H1 (cell line): ENCODE data around the gene ROM1. TPM values are rescaled to one million over a fixed set of nuclear protein-coding genes. Genes with fewer than 3 reads are reported as not detected.

ENCODE experiments used
- CTCF ChIA-PET: fragments of 300-600 bp; sonication (Branson Sonifier 250); formaldehyde crosslinking; loops from one replicate; lab custom pipeline; 2021; ENCODE audit not compliant: partially characterized antibody; lab: Charles Lee
- POLR2A ChIA-PET: fragments of 300-600 bp; sonication (Branson Sonifier 250); formaldehyde crosslinking; loops from one replicate; lab custom pipeline; 2021; ENCODE audit warnings: inconsistent platforms; ENCODE audit not compliant: partially characterized antibody; lab: Charles Lee
- DNase-seq, 2 experiments: peaks; one replicate each; pipeline versions ENCODE4 v3.0.0 to v3.0.0-alpha.2; 2010 to 2022; ENCODE audit warnings: low spot score in 2 of 2, low read depth in 1 of 2, mixed read lengths in 1 of 2
- FAIRE-seq: peaks from 2 replicates; lab custom pipeline; 2011; peaks lifted over from hg19 to GRCh38; lab: Jason Lieb, UNC
- H2AFZ ChIP-seq: 2 replicates; pipeline ENCODE4 v1.8.1; 2012; ENCODE audit warnings: low read length, inconsistent platforms
- H2AK5ac ChIP-seq: 2 replicates; pipeline ENCODE4 v1.6.1; 2013; ENCODE audit warnings: low read depth, low read length
- H2BK120ac ChIP-seq: replicated peaks from 2 replicates; pipeline ENCODE3; 2013; ENCODE audit warnings: low read depth, low read length, inconsistent platforms
- H2BK12ac ChIP-seq: 2 replicates; pipeline ENCODE4 v1.6.1; 2013; ENCODE audit warnings: low read depth, low read length
- H2BK15ac ChIP-seq: 2 replicates; pipeline ENCODE4 v1.6.1; 2013; ENCODE audit warnings: low read length
- H2BK20ac ChIP-seq: 2 replicates; pipeline ENCODE4 v1.6.1; 2013; ENCODE audit warnings: low read length
- H2BK5ac ChIP-seq: 2 replicates; pipeline ENCODE4 v1.6.1; 2013; ENCODE audit warnings: low read depth, low read length
- H3K14ac ChIP-seq: 2 replicates; pipeline ENCODE4 v1.6.1; 2013; ENCODE audit warnings: inconsistent platforms; ENCODE audit not compliant: insufficient read length
- H3K18ac ChIP-seq: 2 replicates; pipeline ENCODE4 v1.6.1; 2013; ENCODE audit warnings: low read length; ENCODE audit errors: extremely low read depth
- H3K23ac ChIP-seq: 2 replicates; pipeline ENCODE4 v1.6.1; 2013; ENCODE audit warnings: inconsistent platforms; ENCODE audit not compliant: insufficient read length
- H3K23me2 ChIP-seq: 2 replicates; pipeline ENCODE4 v1.6.1; 2013; ENCODE audit warnings: low read depth, low read length
- H3K27ac ChIP-seq: 2 replicates; pipeline ENCODE4 v1.6.1; 2011; ENCODE audit warnings: low read depth, low read length, inconsistent platforms
- H3K27me3 ChIP-seq, 4 experiments: replicated peaks in 1 of 4; 1 replicate in 1 of 4; 2 replicates in 3 of 4; pipeline versions ENCODE4 v1.6.1 to v1.8.1; 2011 to 2013; ENCODE audit warnings: low read length in 3 of 4, mild to moderate bottlenecking in 3 of 4, inconsistent platforms in 2 of 4, mixed read lengths in 2 of 4, moderate library complexity in 1 of 4; ENCODE audit not compliant: control insufficient read depth in 3 of 4, insufficient read depth in 3 of 4; ENCODE audit errors: extremely low read depth in 1 of 4
- H3K36me3 ChIP-seq, 4 experiments: 2 replicates each; pipeline versions ENCODE4 v1.6.1 to v1.8.1; 2011 to 2013; ENCODE audit warnings: mild to moderate bottlenecking in 4 of 4, low read length in 3 of 4, moderate library complexity in 2 of 4, control low read depth in 1 of 4, inconsistent platforms in 1 of 4; ENCODE audit not compliant: insufficient read depth in 4 of 4, control insufficient read depth in 2 of 4
- H3K4ac ChIP-seq: replicated peaks from 2 replicates; pipeline ENCODE3; 2013; ENCODE audit warnings: low read length, low read depth, mixed read lengths, inconsistent platforms; ENCODE audit not compliant: insufficient read length
- H3K4me1 ChIP-seq, 4 experiments: replicated peaks in 1 of 4; 1 replicate in 1 of 4; 2 replicates in 3 of 4; pipeline versions ENCODE4 v1.6.1 to v1.8.1; 2011 to 2013; ENCODE audit warnings: low read length in 3 of 4, inconsistent platforms in 2 of 4, mixed read lengths in 1 of 4; ENCODE audit not compliant: insufficient read depth in 4 of 4, control insufficient read depth in 3 of 4
- H3K4me2 ChIP-seq, 2 experiments: 2 replicates each; pipeline versions ENCODE4 v1.6.1 to v1.8.1; 2011 to 2013; ENCODE audit warnings: low read depth in 2 of 2, low read length in 2 of 2, control low read depth in 1 of 2, inconsistent platforms in 1 of 2, mild to moderate bottlenecking in 1 of 2; ENCODE audit not compliant: insufficient read depth in 1 of 2
- H3K4me3 ChIP-seq, 4 experiments: fragments of 200-600, 300-600 bp in 1 of 4; sonication (generic), shearing (Covaris generic), sonication (Bioruptor Twin) in 1 of 4; 2 replicates each; pipeline versions ENCODE4 v1.5.1 to v1.8.1; 2011 to 2016; ENCODE audit warnings: low read length in 4 of 4, low read depth in 3 of 4, control low read depth in 2 of 4, inconsistent platforms in 2 of 4, mild to moderate bottlenecking in 2 of 4, mixed read lengths in 1 of 4, moderate library complexity in 1 of 4; ENCODE audit not compliant: insufficient read depth in 2 of 4; ENCODE audit errors: extremely low read depth in 1 of 4
- H3K56ac ChIP-seq: replicated peaks from 2 replicates; pipeline ENCODE3; 2013; ENCODE audit warnings: low read depth, mild to moderate bottlenecking, mixed read lengths, low read length, inconsistent platforms; ENCODE audit not compliant: insufficient read length
- H3K79me1 ChIP-seq: 2 replicates; pipeline ENCODE4 v1.6.1; 2013; ENCODE audit warnings: low read depth, low read length, control low read depth
- H3K79me2 ChIP-seq, 2 experiments: 2 replicates each; pipeline versions ENCODE4 v1.6.1 to v1.8.1; 2012 to 2013; ENCODE audit warnings: low read length in 2 of 2, mild to moderate bottlenecking in 2 of 2, inconsistent platforms in 1 of 2; ENCODE audit not compliant: insufficient read depth in 2 of 2, control insufficient read depth in 1 of 2
- H3K9ac ChIP-seq, 4 experiments: replicated peaks in 1 of 4; 1 replicate in 1 of 4; 2 replicates in 3 of 4; pipeline versions ENCODE4 v1.6.1 to v1.8.1; 2011 to 2013; ENCODE audit warnings: low read depth in 3 of 4, low read length in 3 of 4, control low read depth in 2 of 4, mild to moderate bottlenecking in 2 of 4, moderate library complexity in 2 of 4, inconsistent platforms in 1 of 4; ENCODE audit errors: extremely low read depth in 1 of 4
- H3K9me3 ChIP-seq, 2 experiments: 2 replicates each; pipeline versions ENCODE4 v1.6.1 to v1.8.1; 2012 to 2013; ENCODE audit warnings: mild to moderate bottlenecking in 2 of 2, moderate library complexity in 2 of 2, control low read depth in 1 of 2, inconsistent platforms in 1 of 2, low read depth in 1 of 2, low read length in 1 of 2, mixed read lengths in 1 of 2; ENCODE audit not compliant: insufficient read depth in 2 of 2
- H4K20me1 ChIP-seq, 2 experiments: replicated peaks in 1 of 2; 2 replicates each; pipeline versions ENCODE3 to v1.8.1; 2011 to 2013; ENCODE audit warnings: inconsistent platforms in 2 of 2, low read length in 2 of 2, mild to moderate bottlenecking in 1 of 2; ENCODE audit not compliant: insufficient read depth in 2 of 2, control insufficient read depth in 1 of 2
- H4K5ac ChIP-seq: 2 replicates; pipeline ENCODE4 v1.6.1; 2013; ENCODE audit warnings: low read length, low read depth, mixed read lengths, inconsistent platforms; ENCODE audit not compliant: insufficient read length
- H4K8ac ChIP-seq: 2 replicates; pipeline ENCODE4 v1.8.0; 2013; ENCODE audit warnings: mild to moderate bottlenecking, moderate library complexity, low read length, inconsistent platforms; ENCODE audit not compliant: insufficient read depth; ENCODE audit errors: extremely low read depth
- H4K91ac ChIP-seq: replicated peaks from 2 replicates; pipeline ENCODE3; 2013; ENCODE audit warnings: low read length, mixed read lengths, inconsistent platforms; ENCODE audit not compliant: insufficient read length
- BRCA1 ChIP-seq: IDR thresholded peaks from 2 replicates; pipeline ENCODE4 v1.6.1; 2012; ENCODE audit warnings: low read depth, low read length, improper control_type of control experiment
- CHD1 ChIP-seq: IDR thresholded peaks from 2 replicates; pipeline ENCODE4 v1.6.1; 2012; ENCODE audit warnings: low read depth, low read length, improper control_type of control experiment
- EZH2 ChIP-seq: fragments of 200-600 bp; sonication (generic); IDR thresholded peaks from 2 replicates; pipeline ENCODE4 v1.7.1; 2012; ENCODE audit warnings: low read depth, mild to moderate bottlenecking, moderate library complexity, low read length, inconsistent platforms; ENCODE audit not compliant: severe bottlenecking
- GABPA ChIP-seq: IDR thresholded peaks from 2 replicates; pipeline ENCODE4 v1.6.1; 2011; ENCODE audit warnings: mild to moderate bottlenecking, low read length, moderate library complexity, borderline replicate concordance; ENCODE audit not compliant: insufficient read depth
- HDAC6 ChIP-seq: IDR thresholded peaks from one replicate; pipeline ENCODE4 v1.7.1; 2012; ENCODE audit warnings: low read depth, mild to moderate bottlenecking, inconsistent platforms, low read length, moderate library complexity
- JUND ChIP-seq: IDR thresholded peaks from 2 replicates; pipeline ENCODE4 v1.6.1; 2011; ENCODE audit warnings: mild to moderate bottlenecking, improper control_type of control experiment, low read length
- PHF8 ChIP-seq: fragments of 200-600 bp; sonication (generic); conservative IDR thresholded peaks from 2 replicates; pipeline ENCODE4 v1.7.1; 2012; ENCODE audit warnings: low read depth, mild to moderate bottlenecking, inconsistent platforms, low read length, moderate library complexity
- TAF1 ChIP-seq: IDR thresholded peaks from 2 replicates; pipeline ENCODE4 v1.6.1; 2011; ENCODE audit warnings: mild to moderate bottlenecking, low read depth, low read length
- USF2 ChIP-seq: IDR thresholded peaks from 2 replicates; pipeline ENCODE4 v1.6.1; 2011; ENCODE audit warnings: low read length, improper control_type of control experiment
- YY1 ChIP-seq: IDR thresholded peaks from 2 replicates; pipeline ENCODE4 v1.6.1; 2011; ENCODE audit warnings: low read depth, mild to moderate bottlenecking, low read length
- WGBS, 2 experiments: shearing (Covaris generic) in 1 of 2; methylation state at CpG; one replicate each; pipeline versions ENCODE4 v1.1.6 to v1.1.7; 2013 to 2015; ENCODE audit warnings: low lambda C conversion rate in 2 of 2, mixed read lengths in 2 of 2, inconsistent platforms in 1 of 2, low coverage in 1 of 2, missing lambda C conversion rate in 1 of 2; ENCODE audit not compliant: insufficient replicate concordance in 2 of 2, insufficient coverage in 1 of 2, insufficient read length in 1 of 2; ENCODE audit errors: extremely low coverage in 1 of 2, missing lambda C conversion rate in 1 of 2; 5-methylcytosine and 5-hydroxymethylcytosine counted together
- polyA plus RNA-seq, 7 experiments: library from polyadenylated mRNA; depleted of rRNA in 3 of 7; stranded (reverse) in 5 of 7; unstranded in 2 of 7; fragments of >200 nt in 5 of 7; fragments of 200-250 nt in 2 of 7; gene quantifications; 1 replicate in 5 of 7; 2 replicates in 1 of 7; 4 replicates in 1 of 7; pipeline versions ENCODE4 v1.2.1 to v1.2.3, GENCODE V29; 2011 to 2013; ENCODE audit warnings: missing spikeins in 2 of 7, mixed read lengths in 2 of 7
- total RNA-seq: library from RNA; stranded (reverse); fragmentation: NEBNext Ultra II Directional; extraction: Animal tissue kit (Norgen Biotek cat#: 25700); gene quantifications from 2 replicates; pipeline ENCODE4 v1.2.1, GENCODE V29; 2021
- TF ChIP-seq, protein P1 (sequence below): IDR thresholded peaks from 2 replicates; pipeline ENCODE4 v1.6.1; 2012; ENCODE audit warnings: low read length, inconsistent platforms

The ROM1 gene
- total and polyA plus RNA-seq, 2 of the 8 experiments (the other 6 are each of a cell fraction or from before 2014, with no cell fraction given), result 0.86 to 2.2 TPM

GRCh38 chr11:62578541-62578940, 34.5 kb upstream of the ROM1 start:
- no peak overlapping the region for H2BK20ac ChIP-seq
- no peak overlapping the region for H3K9ac ChIP-seq
- no peak overlapping the region for H2AK5ac ChIP-seq
- H3K36me3 ChIP-seq, result peaks cover 2 to 25% (median 15%) of the 10 kb centered on the region in 4 experiments; a peak in 7 of 8 replicates
- no peak overlapping the region for H3K4me2 ChIP-seq
- POLR2A ChIA-PET, result interaction anchor here (0.6 to 20.7 kb wide), 5 partner anchors 11 to 248 kb away, joined by 3 to 336 read pairs (median 4); partner anchors contain the start of genes B3GAT3, C11orf98 and CSKMT
- no peak overlapping the region for H3K18ac ChIP-seq
- no peak overlapping the region for H3K27ac ChIP-seq
- H4K5ac ChIP-seq, result no peak overlapping the region
- no peak overlapping the region for H2BK15ac ChIP-seq
- H2AFZ ChIP-seq, result no peak overlapping the region
- no peak overlapping the region for H3K23ac ChIP-seq
- peaks cover 0 to 8% (median 4%) of the 10 kb centered on the region in 4 experiments; a peak in 3 of 7 replicates for H3K4me1 ChIP-seq
- H2BK120ac ChIP-seq, result no peak overlapping the region
- peaks cover 0 to under 1% of the 10 kb centered on the region in 2 experiments; a peak in 2 of 4 replicates for H3K79me2 ChIP-seq
- H3K4ac ChIP-seq, result no peak overlapping the region
- H4K20me1 ChIP-seq, result peaks cover 0 to 3% of the 10 kb centered on the region in 2 experiments
- no peak overlapping the region for H3K4me3 ChIP-seq
- H2BK5ac ChIP-seq, result no peak overlapping the region
- FAIRE-seq, result no peak
- WGBS, 2 experiments, result 88% methylated on average over 11 of the region's 11 CpGs; no CpG with 5 or more reads in 1 of the 2 experiments
- DNase-seq, result no peak
- no peak overlapping the region for H2BK12ac ChIP-seq
- no peak overlapping the region for H3K56ac ChIP-seq
- H3K79me1 ChIP-seq, result 0 out of 2 replicates have a peak, but pooled peaks cover 2% of the 10 kb centered on the region
- no peaks in the 10 kb centered on the region for H3K27me3 ChIP-seq
- no peak overlapping the region for H4K91ac ChIP-seq
- H4K8ac ChIP-seq, result no peak overlapping the region; the same call in 1 of the 2 replicates
- H3K9me3 ChIP-seq, result no peaks in the 10 kb centered on the region
- H3K14ac ChIP-seq, result no peak overlapping the region
- CTCF ChIA-PET, result no interaction called here
- H3K23me2 ChIP-seq, result peaks cover 8% of the 10 kb centered on the region
- TF ChIP-seq BRCA1 (no peak), CHD1 (no peak), GABPA (no peak), YY1 (no peak), USF2 (no peak), JUND (no peak), TAF1 (no peak), HDAC6 (no peak), PHF8 (no peak), EZH2 (no peak)
- TF ChIP-seq, protein P1, sequence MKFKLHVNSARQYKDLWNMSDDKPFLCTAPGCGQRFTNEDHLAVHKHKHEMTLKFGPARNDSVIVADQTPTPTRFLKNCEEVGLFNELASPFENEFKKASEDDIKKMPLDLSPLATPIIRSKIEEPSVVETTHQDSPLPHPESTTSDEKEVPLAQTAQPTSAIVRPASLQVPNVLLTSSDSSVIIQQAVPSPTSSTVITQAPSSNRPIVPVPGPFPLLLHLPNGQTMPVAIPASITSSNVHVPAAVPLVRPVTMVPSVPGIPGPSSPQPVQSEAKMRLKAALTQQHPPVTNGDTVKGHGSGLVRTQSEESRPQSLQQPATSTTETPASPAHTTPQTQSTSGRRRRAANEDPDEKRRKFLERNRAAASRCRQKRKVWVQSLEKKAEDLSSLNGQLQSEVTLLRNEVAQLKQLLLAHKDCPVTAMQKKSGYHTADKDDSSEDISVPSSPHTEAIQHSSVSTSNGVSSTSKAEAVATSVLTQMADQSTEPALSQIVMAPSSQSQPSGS, result no peak
